GM18873 (cell line): Measurements from ENCODE around the gene PREPL.
"Not testable (repeated sequence)": the region's sequence is repeated elsewhere in the genome, so short reads cannot be mapped to it uniquely, and the experiment has no call there.

Experiments
- ATAC-seq: cut with Tn5 transposase; IDR thresholded peaks from one replicate; pipeline ENCODE4 v1.9.1; 2021; ENCODE audit warnings: mild to moderate bottlenecking, moderate library complexity, moderate number of reproducible peaks; ENCODE audit not compliant: unreplicated experiment, low FRiP score

Gene PREPL

GRCh38 chr2:44349506-44349905 is 11.8 kb downstream of the PREPL start:
- ATAC-seq, result no peak

- no peak for ATAC-seq
Observed at GRCh38 chr2:44348400-44348799, 12.9 kb downstream of the PREPL start.

- ATAC-seq, result no peak
Observed at GRCh38 chr2:44347526-44347925, 13.8 kb downstream of the PREPL start.

- no peak for ATAC-seq
Observed at GRCh38 chr2:44342854-44343253, 18.4 kb downstream of the PREPL start.

DNA sequence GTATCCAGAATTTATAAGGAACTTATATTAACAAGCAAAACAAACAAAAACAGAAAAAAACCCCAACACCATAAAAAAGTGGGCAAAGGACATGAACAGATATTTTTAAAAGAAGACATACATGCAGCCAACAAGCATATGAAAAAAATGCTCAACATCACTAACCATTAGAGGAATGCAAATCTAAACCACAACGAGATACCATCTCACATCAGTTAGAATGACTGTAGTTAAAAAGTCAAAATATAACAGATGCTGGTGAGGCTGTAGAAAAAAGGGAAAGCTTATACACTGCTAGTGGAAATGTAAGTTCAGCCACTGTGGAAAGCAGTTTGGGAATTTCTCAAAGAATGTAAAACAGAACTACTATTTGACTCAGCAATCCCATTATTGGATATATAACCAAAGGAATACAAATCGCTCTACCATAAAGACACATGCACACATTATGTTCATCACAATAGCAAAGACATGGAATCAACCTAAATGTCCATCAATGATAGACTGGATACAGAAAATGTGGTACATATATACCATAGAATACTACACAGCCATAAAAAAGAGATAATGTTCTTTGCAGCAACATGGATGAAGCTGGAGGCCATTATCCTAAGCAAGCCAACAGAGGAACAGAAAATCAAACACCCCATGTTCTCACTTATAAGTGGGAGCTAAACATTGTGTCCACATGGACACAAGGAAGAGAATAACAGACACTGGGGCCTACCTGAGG is 25.3 kb downstream of the PREPL start:
- no peak for ATAC-seq

DNA sequence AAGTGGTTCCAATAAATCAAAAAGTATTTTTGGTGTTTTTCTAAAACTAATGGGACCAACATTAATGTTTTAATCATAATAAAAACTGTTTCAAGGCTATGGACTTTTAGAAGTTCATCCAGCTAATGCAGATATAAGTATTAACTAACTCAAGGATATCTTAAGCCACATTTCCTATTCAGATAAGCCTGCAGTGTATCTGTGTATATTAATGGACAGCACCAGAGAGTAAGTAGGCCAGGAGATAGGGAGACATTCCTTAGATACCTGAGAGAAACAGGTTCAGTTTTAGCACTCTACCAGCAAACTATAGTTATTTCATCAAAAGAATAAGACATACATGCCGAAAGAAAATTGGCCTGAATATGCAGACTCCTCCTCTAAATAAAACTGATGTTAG is 27.3 kb downstream of the PREPL start:
- ATAC-seq, result no peak

DNA sequence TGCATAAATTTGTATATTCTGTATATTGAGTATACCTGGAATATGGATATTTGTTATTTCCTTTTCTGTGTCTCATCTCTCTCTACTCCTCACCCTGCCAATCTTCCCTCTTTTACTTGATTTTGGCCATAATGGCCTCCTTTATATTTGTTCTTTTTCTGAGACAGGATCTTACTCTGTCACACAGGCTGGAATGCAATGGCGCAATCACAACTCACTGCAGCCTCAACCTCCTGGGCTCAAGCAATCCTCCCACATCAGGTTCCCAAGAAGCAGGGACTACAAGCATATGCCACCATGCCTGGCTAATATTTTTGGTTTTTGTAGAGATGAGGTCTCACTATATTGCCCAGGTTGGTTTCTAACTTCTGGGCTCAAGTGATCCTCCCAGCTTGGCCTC is 30.5 kb downstream of the PREPL start:
- ATAC-seq, result no peak

- no peak for ATAC-seq
Observed at GRCh38 chr2:44329343-44329742, 32.0 kb downstream of the PREPL start.

GRCh38 chr2:44328750-44329149 is 32.5 kb downstream of the PREPL start:
- ATAC-seq, result no peak

DNA sequence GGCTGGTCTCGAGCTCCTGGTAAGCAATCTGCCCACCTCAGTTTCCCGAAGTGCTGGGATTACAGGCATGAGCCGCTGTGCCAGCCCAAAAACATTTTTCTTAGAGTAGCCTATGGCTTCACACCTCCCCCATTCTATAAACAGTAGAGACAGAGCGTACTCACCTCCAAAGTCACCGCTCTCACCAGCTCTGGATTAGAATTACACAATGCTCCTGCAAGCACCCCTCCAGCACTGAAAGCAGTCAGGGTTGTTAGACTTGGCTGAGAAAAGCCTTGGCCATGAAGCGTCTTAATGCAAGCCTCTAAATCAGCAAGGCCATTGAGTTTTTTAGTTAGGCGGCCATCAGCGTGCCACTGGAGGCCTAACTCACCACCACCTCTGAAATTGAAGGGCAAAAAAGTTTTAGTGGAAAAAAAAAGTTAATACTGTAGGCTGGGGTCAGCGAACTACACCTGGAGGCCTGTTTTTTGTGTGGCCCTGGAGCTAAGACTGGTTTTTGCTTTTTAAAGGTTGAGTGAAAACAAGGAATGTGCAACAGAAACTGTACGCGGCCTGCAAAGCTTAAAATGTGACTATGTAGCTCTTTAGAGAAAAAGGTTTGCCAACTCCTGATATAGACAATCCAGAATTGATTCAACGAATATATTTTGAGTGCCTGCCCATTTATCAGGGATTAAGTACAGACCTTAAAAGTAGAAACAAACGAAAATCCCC is 34.6 kb downstream of the PREPL start:
- no peak for ATAC-seq

DNA sequence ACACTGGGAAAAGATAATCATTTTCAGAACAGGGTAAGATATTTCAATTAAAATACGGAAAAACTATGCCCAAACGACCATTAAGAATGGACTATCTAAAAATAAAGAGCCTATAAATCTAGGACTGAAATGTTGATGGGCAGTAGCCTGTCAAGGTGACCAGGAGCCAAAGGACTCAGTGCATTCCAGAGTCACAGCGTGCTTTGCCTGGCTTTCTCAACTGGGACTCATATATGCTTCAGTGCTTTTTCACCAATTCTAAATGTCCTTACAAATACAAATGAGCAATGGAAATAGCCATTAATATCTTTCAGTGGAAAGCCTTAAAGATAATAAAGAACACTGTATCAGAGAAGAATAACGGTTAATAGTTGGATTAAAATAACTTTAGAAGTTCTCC is 35.4 kb downstream of the PREPL start:
- ATAC-seq, result no peak

DNA sequence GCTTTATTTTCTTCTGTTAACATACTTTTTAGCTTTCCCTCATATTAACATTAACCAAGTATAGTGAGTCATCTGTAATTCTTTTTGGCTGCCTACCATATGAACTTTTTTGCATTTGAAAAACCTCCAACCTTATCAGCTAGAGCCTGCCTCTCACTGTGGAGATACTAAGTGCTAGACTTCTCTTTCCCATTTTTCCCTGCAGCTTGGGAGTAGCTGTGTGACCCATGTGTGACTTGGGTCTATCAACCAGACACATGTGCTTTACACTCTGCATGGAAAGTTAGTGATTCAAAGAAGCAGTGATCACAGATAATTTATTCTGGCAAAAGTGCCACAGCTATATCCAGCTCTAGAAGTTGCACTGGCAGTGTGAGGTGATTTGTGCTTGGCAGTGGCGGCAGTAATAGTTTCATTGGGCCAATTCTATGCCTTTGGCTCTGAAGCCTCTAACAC is 36.3 kb downstream of the PREPL start:
- ATAC-seq, result no peak

DNA sequence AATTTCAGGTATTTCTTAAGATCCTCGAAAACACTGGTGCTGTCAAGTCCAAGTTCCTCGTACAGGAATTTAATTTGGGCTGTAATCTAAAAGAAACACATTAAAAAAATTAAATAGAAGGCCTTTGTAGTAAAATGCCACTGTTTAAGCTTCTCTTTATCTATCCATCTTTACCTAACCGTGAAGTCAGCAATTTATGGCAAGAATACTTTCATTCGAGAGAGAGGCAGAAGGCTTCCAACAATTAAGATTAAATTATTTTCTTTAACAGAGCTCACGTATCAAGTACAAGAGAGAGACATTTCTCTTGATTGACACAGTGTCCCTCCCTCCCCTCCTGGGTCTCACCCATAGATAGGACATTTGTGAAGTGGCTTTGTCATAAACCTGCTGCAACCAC is 39.9 kb downstream of the PREPL start:
- no peak for ATAC-seq

- no peak for ATAC-seq
Observed at GRCh38 chr2:44320832-44321231, 40.5 kb downstream of the PREPL start.

- ATAC-seq, result no peak
Observed at GRCh38 chr2:44315945-44316344, 45.3 kb downstream of the PREPL start.

DNA sequence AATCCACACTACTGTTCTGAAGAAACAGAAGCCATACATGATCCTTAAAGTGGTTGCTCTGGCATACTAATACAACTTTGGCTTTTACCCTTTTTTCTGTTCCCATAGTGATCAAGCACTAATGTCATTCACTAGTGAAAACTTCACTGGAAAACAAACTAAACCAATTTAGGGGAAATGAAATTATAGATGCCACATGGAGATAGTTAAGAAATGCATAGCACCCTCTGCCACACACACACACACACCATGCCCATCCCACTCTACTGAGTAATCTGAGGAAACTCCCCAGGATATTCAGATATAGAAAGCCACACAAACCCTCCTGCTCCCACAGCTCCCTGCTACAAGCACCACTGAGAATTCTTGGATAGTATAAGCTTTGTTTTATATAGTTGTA is 46.9 kb downstream of the PREPL start:
- no peak for ATAC-seq

DNA sequence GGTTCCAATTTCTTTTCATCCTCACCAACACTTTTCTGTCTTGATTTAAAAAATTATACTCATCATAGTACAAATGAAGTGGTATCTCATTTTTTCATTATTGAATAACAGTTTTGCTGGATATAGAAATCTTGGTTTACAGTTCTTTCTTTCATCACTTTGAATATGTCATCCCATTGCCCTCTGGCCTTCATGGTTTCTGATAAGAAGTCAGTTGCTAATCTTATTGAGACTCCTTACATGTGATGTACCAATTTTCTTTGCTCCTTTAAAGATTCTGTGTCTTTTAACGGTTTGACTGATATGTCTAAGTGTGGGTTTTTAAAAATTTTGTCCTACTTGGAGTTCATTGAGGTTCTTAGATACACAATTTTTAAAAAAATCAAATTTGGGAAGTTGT is 51.0 kb downstream of the PREPL start:
- no peak for ATAC-seq

DNA sequence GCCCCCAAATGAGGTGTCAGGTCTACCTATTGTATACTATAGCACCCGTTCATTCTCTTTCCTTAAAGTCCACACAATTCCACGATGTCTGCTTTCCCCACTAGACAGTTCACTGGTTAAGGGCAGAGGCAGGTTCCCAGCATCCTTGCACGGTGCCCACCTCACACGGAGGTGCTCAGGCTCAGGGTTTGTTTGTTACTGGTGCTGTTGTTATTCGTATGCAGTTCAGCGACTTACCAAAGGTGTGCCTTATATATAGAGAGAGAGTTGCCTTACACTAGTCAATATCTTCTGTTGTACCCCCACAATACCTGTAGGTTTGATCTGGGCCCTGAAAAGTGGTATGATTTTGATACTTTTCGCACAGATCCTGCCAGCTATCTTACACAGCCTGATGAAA is 55.4 kb downstream of the PREPL start:
- ATAC-seq, result no peak

DNA sequence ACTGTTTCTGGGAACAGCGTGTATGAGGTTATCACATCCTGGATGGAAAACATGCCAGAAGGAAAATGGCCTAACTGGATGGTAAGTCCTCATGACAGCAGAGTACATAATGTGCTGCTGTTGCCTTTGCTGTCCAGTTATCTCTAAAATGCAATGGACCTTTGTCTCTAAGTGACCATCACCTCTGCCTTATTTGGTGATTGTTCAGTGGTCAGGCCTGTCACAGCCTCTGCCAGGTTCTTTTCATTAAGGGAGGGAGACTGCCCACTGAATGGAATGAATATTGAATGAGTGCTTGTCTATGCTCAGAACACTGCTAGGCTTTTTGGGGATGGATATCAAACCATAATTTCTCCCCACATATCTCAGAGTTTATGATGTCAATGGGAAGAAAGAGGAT is 57.0 kb downstream of the PREPL start:
- no peak for ATAC-seq

DNA sequence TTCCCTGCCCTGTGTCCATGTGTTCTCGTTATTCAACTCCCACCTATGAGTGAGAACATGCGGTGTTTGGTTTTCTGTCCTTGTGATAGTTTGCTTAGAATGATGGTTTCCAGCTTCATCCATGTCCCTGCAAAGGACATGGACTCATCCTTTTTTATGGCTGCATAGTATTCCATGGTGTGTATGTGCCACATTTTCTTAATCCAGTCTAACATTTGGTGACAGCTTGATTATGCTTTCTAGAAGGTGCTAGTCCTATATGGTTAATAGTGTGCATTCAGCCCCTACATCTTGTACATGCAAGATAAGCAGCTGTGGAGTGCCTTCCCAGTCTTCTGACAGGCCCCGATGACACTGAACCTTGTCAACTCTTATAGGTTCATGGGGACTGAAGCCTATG is 57.5 kb downstream of the PREPL start:
- ATAC-seq, result not testable (repeated sequence)

DNA sequence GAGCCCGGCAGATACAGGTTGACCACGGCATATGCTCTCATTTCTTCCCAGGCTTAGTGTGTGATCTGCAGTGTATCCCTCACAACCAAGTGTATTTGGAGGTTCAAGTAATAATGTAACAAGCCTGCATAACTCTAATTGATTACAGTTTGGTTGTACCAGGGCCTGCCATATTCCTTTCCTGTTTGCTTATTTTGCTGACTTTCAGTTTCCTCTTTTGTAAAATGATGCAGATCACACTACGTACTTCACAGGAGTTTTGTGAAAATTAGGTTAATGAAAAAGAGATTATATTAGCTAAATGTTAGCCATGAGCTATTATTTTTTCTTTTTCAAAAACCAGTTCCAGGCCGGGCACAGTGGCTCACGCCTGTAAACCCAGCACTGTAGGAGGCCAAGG is 60.2 kb downstream of the PREPL start:
- no peak for ATAC-seq

DNA sequence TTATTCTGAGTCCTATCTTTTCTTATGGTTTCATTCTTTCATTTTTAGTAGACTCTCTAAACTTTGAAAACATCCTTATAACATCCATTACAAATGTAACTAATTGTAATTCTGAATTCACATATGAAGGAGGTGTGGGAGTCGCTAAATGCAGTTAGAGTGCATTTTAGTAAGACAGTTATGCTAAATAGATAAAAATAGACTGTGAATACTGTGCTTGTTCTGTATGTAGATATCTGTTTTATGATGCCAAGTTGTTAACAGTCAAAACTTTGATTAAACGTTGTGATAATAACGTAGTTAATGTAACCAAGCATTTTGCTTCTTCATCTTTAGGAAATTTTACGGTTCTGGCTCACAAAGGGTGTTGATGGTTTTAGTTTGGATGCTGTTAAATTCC is 61.7 kb downstream of the PREPL start:
- ATAC-seq, result no peak
